Immature natural killer cell (primary cell): ENCODE measurements around the gene KCNC1. TPM values are rescaled to one million over a fixed set of nuclear protein-coding genes. Genes with fewer than 3 reads are reported as not detected.

ENCODE experiments used
- DNase-seq, 3 donors: peaks; one replicate each; pipeline ENCODE4 v3.0.0; 2022; ENCODE audit warnings: mixed read lengths in 1 of 3
- H3K27ac Mint-ChIP-seq, 6 donors: one replicate each; pipeline ENCODE4 v1.8.0; 2020; ENCODE audit warnings: mixed read lengths in 6 of 6, mild to moderate bottlenecking in 5 of 6, inconsistent platforms in 4 of 6, moderate library complexity in 3 of 6
- H3K27me3 Mint-ChIP-seq, 3 donors: one replicate each; pipeline ENCODE4 v1.8.0; 2020 to 2021; ENCODE audit warnings: low read depth in 3 of 3, mild to moderate bottlenecking in 3 of 3, mixed read lengths in 3 of 3, moderate library complexity in 3 of 3, inconsistent platforms in 1 of 3
- H3K36me3 Mint-ChIP-seq, 3 donors: one replicate each; pipeline ENCODE4 v1.8.0; 2020; ENCODE audit warnings: mixed read lengths in 3 of 3, inconsistent platforms in 2 of 3, mild to moderate bottlenecking in 2 of 3
- H3K4me1 Mint-ChIP-seq, 2 donors: one replicate each; pipeline ENCODE4 v1.8.0; 2020; ENCODE audit warnings: inconsistent platforms in 2 of 2, mild to moderate bottlenecking in 2 of 2, mixed read lengths in 2 of 2, moderate library complexity in 1 of 2
- H3K4me3 Mint-ChIP-seq, 5 donors: one replicate each; pipeline ENCODE4 v1.8.0; 2020; ENCODE audit warnings: mild to moderate bottlenecking in 5 of 5, mixed read lengths in 5 of 5, inconsistent platforms in 3 of 5, moderate library complexity in 3 of 5
- H3K9me3 Mint-ChIP-seq, 6 donors: one replicate each; pipeline ENCODE4 v1.8.0; 2020; ENCODE audit warnings: mild to moderate bottlenecking in 6 of 6, mixed read lengths in 6 of 6, inconsistent platforms in 4 of 6, moderate library complexity in 3 of 6
- polyA plus RNA-seq, 3 donors: library from polyadenylated mRNA; unstranded; fragments of 300-500 nt; fragmentation: Illumina TruSeq; gene quantifications; one replicate each; pipeline ENCODE4 v1.2.3, GENCODE V29; 2021

The KCNC1 gene
- under 1 TPM in 1 of 3 donors, not detected in 2; 0.11 TPM for polyA plus RNA-seq

- peaks cover 2 to 19% (median 17%) of the 10 kb centered on the region in 3 donors for H3K27me3 Mint-ChIP-seq
- H3K36me3 Mint-ChIP-seq: no peaks in the 10 kb centered on the region
- no peak within 1 kb of the TSS for H3K27ac Mint-ChIP-seq
- H3K4me1 Mint-ChIP-seq: peaks cover 0 to 12% of the 10 kb centered on the region in 2 donors
- no peak for DNase-seq
- peak within 1 kb of the TSS; percentile 59 to 74 (median 64) for H3K4me3 Mint-ChIP-seq
- peaks cover 0 to 3% (median 0%) of the 10 kb centered on the region in 6 donors for H3K9me3 Mint-ChIP-seq
These were observed at the start of gene KCNC1 for GRCh38 chr11:17734418-17734911. TSS of gene KCNC1 (plus strand) at chr11:17734781. CDS start at chr11:17736003, 1,222 bp downstream.

- no peak overlapping the region for H3K27ac Mint-ChIP-seq
- H3K4me3 Mint-ChIP-seq: no peak overlapping the region
- no peaks in the 10 kb centered on the region for H3K36me3 Mint-ChIP-seq
- DNase-seq: no peak
- peaks cover 0 to 4% (median 2%) of the 10 kb centered on the region in 3 donors for H3K27me3 Mint-ChIP-seq
- H3K9me3 Mint-ChIP-seq: no peaks in the 10 kb centered on the region
- no peaks in the 10 kb centered on the region for H3K4me1 Mint-ChIP-seq
These were observed 48.2 kb upstream of the KCNC1 start for GRCh38 chr11:17686231-17686980.

DNA sequence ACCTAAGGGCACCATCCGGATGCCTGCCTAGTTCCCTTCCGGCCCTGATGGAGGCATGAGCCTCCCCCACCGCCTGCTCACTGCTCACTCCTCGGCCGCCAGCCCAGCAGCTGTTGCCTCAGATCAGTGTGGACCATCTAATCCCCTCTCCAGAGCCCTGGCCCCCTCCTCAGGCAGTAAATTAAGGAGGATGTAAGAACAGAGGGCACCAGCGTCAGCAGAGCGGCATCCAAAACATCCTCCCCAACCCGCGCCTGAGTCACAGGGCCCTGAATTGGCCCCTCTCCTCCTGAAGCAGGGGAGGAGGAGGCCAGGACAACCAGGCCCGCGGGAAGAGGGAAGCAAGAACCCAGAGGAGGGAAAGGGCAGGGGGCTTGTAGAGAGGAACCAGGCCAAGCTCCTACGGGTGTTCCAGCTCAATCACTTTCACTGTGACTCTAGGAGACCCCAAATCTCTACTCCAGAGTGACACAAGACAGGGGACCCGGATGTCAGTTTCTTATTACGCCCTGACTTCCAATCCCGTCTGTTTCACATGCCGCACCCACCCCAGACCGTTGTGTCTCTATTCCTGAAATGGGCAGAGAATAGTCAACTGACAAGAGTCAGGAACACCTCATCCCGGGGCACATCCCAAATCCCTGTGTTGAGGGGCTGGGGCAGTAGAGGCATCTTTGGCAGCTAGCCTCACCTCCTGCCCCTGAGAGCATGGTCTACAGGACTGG lies 46.5 kb upstream of the KCNC1 start:
- H3K27me3 Mint-ChIP-seq: peaks cover 2 to 7% (median 5%) of the 10 kb centered on the region in 3 donors
- H3K27ac Mint-ChIP-seq: no peak overlapping the region
- no peak overlapping the region for H3K4me3 Mint-ChIP-seq
- no peaks in the 10 kb centered on the region for H3K36me3 Mint-ChIP-seq
- no peak for DNase-seq
- no peaks in the 10 kb centered on the region for H3K9me3 Mint-ChIP-seq
- no peaks in the 10 kb centered on the region for H3K4me1 Mint-ChIP-seq

DNA sequence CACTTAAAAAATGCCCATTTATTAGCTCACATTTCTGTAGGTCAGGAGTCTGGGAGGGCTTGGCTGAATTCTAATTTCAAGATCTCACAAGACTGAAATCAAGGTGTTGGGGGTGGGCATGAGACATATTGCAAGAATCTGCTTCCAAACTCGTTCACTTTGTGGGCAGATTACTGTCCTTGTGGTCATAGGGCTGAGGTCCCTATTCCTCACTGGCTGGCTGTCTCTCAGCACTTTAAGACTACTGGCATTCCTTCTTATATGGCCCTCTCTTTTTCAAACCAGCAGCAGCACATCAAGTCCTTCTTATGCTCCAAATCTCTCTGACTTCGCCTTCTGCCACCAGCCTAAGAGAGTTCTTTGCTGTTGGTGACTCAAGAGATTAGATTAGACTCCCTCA lies 43.0 kb upstream of the KCNC1 start:
- Mint-ChIP-seq H3K27me3 (peaks cover 2 to 23% (median 22%) of the 10 kb centered on the region in 3 donors), H3K27ac (no peak overlapping the region), H3K4me1 (no peaks in the 10 kb centered on the region), H3K36me3 (no peaks in the 10 kb centered on the region), H3K9me3 (no peaks in the 10 kb centered on the region), H3K4me3 (no peak overlapping the region)
- DNase-seq: no peak

GRCh38 chr11:17691976-17692375 lies 42.6 kb upstream of the KCNC1 start:
- Mint-ChIP-seq H3K4me3 (no peak overlapping the region), H3K9me3 (no peaks in the 10 kb centered on the region), H3K27me3 (peaks cover 2 to 26% (median 24%) of the 10 kb centered on the region in 3 donors), H3K36me3 (no peaks in the 10 kb centered on the region), H3K4me1 (no peaks in the 10 kb centered on the region), H3K27ac (no peak overlapping the region)
- no peak for DNase-seq

DNA sequence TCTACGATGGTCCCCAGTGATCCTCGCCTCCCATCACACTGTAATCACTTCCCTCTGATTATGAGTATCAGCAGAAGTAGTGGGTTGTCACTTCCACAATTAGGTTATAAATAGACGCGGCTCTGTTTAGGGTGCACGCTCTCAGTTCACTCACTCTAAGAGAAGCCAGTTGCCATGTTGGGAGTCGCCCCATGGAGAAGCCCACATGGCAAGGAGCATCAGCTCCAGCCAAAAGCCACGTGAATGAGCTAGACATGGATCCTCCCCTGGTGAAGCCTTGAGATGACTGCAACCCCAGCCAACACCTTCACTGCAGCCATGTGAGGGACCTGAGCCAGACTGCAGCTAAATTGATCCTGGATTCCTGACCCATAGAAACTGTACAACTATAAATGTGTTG lies 41.6 kb upstream of the KCNC1 start:
- no peak for DNase-seq
- Mint-ChIP-seq H3K9me3 (no peaks in the 10 kb centered on the region), H3K27me3 (peaks cover 2 to 27% (median 22%) of the 10 kb centered on the region in 3 donors), H3K4me3 (no peak overlapping the region), H3K4me1 (no peaks in the 10 kb centered on the region), H3K27ac (no peak overlapping the region), H3K36me3 (no peaks in the 10 kb centered on the region)

- no peak overlapping the region for H3K4me3 Mint-ChIP-seq
- no peaks in the 10 kb centered on the region for H3K9me3 Mint-ChIP-seq
- peaks cover 3 to 27% (median 22%) of the 10 kb centered on the region in 3 donors for H3K27me3 Mint-ChIP-seq
- no peaks in the 10 kb centered on the region for H3K36me3 Mint-ChIP-seq
- no peak overlapping the region for H3K27ac Mint-ChIP-seq
- DNase-seq: no peak
- no peaks in the 10 kb centered on the region for H3K4me1 Mint-ChIP-seq
These were observed 41.0 kb upstream of the KCNC1 start for GRCh38 chr11:17693531-17693930.

- peaks cover 4 to 27% (median 24%) of the 10 kb centered on the region in 3 donors for H3K27me3 Mint-ChIP-seq
- H3K9me3 Mint-ChIP-seq: no peaks in the 10 kb centered on the region
- no peaks in the 10 kb centered on the region for H3K36me3 Mint-ChIP-seq
- no peak overlapping the region for H3K4me3 Mint-ChIP-seq
- H3K4me1 Mint-ChIP-seq: no peaks in the 10 kb centered on the region
- DNase-seq: no peak
- no peak overlapping the region for H3K27ac Mint-ChIP-seq
These were observed 40.0 kb upstream of the KCNC1 start for GRCh38 chr11:17694494-17695110.

DNA sequence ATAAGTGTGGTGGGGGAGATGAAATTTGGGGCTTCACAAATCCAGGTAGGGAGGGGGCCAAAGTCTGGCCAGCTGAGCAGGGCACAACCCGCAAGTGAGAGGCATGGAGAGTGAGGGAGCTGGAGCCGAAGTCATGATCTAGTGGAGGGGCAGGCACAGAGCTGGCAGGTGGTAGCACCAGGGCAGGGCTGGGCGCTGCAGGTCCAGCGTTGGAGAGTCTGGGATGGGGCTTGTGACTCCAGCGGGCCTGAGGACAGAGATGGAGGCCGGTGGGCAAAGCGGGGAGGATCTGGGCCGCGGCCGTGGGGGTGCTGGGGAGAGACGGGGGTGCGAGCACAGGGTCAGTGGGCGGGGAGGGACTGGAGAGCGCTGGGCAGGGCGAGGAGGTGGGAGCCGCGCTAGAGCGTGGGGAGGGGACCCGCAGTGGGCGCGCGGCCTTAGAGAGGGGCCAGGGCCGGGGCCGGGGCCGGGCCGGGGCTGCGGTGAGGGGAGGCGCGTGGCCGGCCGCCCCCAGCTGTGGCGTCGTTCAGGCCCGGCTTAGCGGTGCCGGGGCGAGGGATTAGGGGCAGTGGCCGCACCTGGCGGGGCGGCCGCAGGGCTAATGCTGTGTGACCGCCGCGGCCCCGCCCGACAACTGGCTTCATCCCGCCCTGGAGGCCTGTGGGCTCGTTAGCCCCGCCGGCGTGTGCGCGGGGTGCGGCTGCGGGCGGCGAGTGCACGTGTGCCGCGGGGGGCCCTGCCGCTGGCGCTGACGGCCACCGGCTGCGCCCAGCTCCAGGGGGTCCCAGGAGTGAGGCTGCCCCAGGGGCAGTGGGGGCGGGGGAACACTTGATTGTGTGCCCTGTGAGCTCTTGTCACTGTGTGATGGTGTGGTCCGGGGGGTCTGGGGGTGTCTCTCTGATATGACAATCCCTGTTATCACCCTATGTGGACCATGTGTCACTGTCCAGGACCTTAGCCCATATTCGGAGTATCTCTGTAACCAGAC lies 38.8 kb upstream of the KCNC1 start:
- no peaks in the 10 kb centered on the region for H3K9me3 Mint-ChIP-seq
- peaks cover 4 to 27% (median 24%) of the 10 kb centered on the region in 3 donors for H3K27me3 Mint-ChIP-seq
- no peaks in the 10 kb centered on the region for H3K4me1 Mint-ChIP-seq
- no peak for DNase-seq
- H3K27ac Mint-ChIP-seq: no peak overlapping the region
- no peaks in the 10 kb centered on the region for H3K36me3 Mint-ChIP-seq
- H3K4me3 Mint-ChIP-seq: no peak overlapping the region

DNA sequence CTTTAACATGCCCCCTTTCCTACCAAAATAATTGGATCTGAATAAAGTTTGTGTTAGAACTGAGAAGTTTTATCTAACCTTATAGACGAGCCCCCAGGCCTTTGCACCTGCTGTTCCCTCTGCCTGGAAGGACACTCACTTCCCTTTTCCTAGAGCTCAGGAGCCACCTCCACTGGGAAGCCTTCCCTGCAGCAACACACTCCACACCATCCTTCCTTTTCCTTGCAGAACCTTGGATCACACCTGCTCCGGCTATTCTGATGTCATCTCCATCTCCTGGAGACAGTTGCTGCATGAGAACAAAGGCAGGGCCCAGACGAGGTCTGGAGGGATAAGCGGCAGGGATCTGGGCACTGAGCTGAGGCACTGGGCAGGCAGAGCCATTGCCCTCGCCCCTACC lies 37.8 kb upstream of the KCNC1 start:
- no peak overlapping the region for H3K4me3 Mint-ChIP-seq
- no peaks in the 10 kb centered on the region for H3K9me3 Mint-ChIP-seq
- H3K27ac Mint-ChIP-seq: no peak overlapping the region
- no peaks in the 10 kb centered on the region for H3K4me1 Mint-ChIP-seq
- DNase-seq: no peak
- no peaks in the 10 kb centered on the region for H3K36me3 Mint-ChIP-seq
- H3K27me3 Mint-ChIP-seq: peaks cover 2 to 28% (median 24%) of the 10 kb centered on the region in 3 donors

GRCh38 chr11:17697175-17697949 lies 37.2 kb upstream of the KCNC1 start:
- H3K9me3 Mint-ChIP-seq: no peaks in the 10 kb centered on the region

GRCh38 chr11:17699147-17700114 lies 35.1 kb upstream of the KCNC1 start:
- H3K27me3 Mint-ChIP-seq: peaks cover 2 to 20% (median 17%) of the 10 kb centered on the region in 3 donors
- no peak overlapping the region for H3K27ac Mint-ChIP-seq
- no peaks in the 10 kb centered on the region for H3K4me1 Mint-ChIP-seq
- H3K36me3 Mint-ChIP-seq: no peaks in the 10 kb centered on the region
- no peak for DNase-seq
- H3K9me3 Mint-ChIP-seq: no peaks in the 10 kb centered on the region
- H3K4me3 Mint-ChIP-seq: no peak overlapping the region

More at GRCh38 chr11:17697175-17697949, 37.2 kb upstream of the KCNC1 start:
- no peak for DNase-seq
- Mint-ChIP-seq H3K4me1 (no peaks in the 10 kb centered on the region), H3K27ac (no peak overlapping the region), H3K36me3 (no peaks in the 10 kb centered on the region), H3K4me3 (no peak overlapping the region), H3K27me3 (peaks cover 2 to 24% (median 24%) of the 10 kb centered on the region in 3 donors)
